Heart right ventricle (tissue), 16 donors: ENCODE data around the gene CXCR2. TPM values are rescaled to one million over a fixed set of nuclear protein-coding genes. Genes with fewer than 3 reads are reported as not detected.

Source experiments
- ATAC-seq, 8 donors: fragments of 200-7000 bp; cut with Tn5 transposase; one replicate each; pipeline ENCODE4 v1.9.1; 2020; ENCODE audit warnings: mild to moderate bottlenecking in 8 of 8, moderate library complexity in 8 of 8, moderate number of reproducible peaks in 1 of 8
- DNase-seq, 2 donors: peaks; one replicate each; pipeline ENCODE4 v3.0.0-alpha.2; 2020
- H3K27ac ChIP-seq, 10 donors: fragments of 200-600 bp; sonication (generic) in 2 of 10; one replicate each; pipeline versions ENCODE4 v1.5.0 to v1.8.0; 2020 to 2022; ENCODE audit warnings: mild to moderate bottlenecking in 3 of 10
- H3K27me3 ChIP-seq, 7 donors: fragments of 200-600 bp; one replicate each; pipeline ENCODE4 v1.8.0; 2021 to 2022; ENCODE audit warnings: mild to moderate bottlenecking in 2 of 7
- H3K36me3 ChIP-seq, 9 donors: fragments of 200-600 bp; sonication (generic) in 1 of 9; one replicate each; pipeline versions ENCODE4 v1.5.0 to v1.8.0; 2020 to 2022; ENCODE audit warnings: mild to moderate bottlenecking in 2 of 9
- H3K4me1 ChIP-seq, 9 donors: fragments of 200-600 bp; sonication (generic) in 1 of 9; one replicate each; pipeline versions ENCODE4 v1.5.0 to v1.8.0; 2020 to 2022; ENCODE audit warnings: mild to moderate bottlenecking in 4 of 9
- H3K4me3 ChIP-seq, 10 donors: fragments of 200-600 bp; sonication (generic) in 2 of 10; one replicate each; pipeline versions ENCODE4 v1.5.0 to v1.8.0; 2020 to 2022; ENCODE audit warnings: mild to moderate bottlenecking in 7 of 10, moderate library complexity in 2 of 10
- H3K9me3 ChIP-seq, 11 donors: fragments of 200-600 bp in 10 of 11; sonication (generic) in 2 of 11; one replicate each; pipeline versions ENCODE4 v1.5.0 to v1.8.0; 2013 to 2022; ENCODE audit warnings: mild to moderate bottlenecking in 2 of 11, control low read depth in 1 of 11, moderate library complexity in 1 of 11
- WGBS, 2 donors: extraction: QIAGEN DNeasy Blood & Tissue Kit; methylation state at CpG; one replicate each; pipeline ENCODE4 v1.1.7; 2013; ENCODE audit warnings: inconsistent platforms in 1 of 2; 5-methylcytosine and 5-hydroxymethylcytosine counted together
- intact Hi-C, 10 donors: fragments of 100-400 bp; cut with DNase I; formaldehyde crosslinking; loops; one replicate each; pipeline versions ENCODE4 v1.11.1 to v1.14.2; 2022
- polyA plus RNA-seq, 2 donors: library from polyadenylated mRNA; stranded (reverse); fragments of 200-250 nt; gene quantifications; one replicate each; pipeline ENCODE4 v1.2.3, GENCODE V29; 2013
- total RNA-seq, 10 donors: library from RNA; stranded (reverse); fragmentation: NEBNext Ultra II Directional in 3 of 10; extraction: Animal tissue kit (Norgen Biotek cat#: 25700) in 3 of 10; gene quantifications; one replicate each; pipeline versions ENCODE4 v1.2.1 to v1.2.4, GENCODE V29; 2021 to 2023
- TF ChIP-seq, protein P1 (sequence below), 9 donors: fragments of 200-600 bp; sonication (generic) in 2 of 9; IDR thresholded peaks; one replicate each; pipeline versions ENCODE4 v1.5.0 to v1.8.0; 2021 to 2022; ENCODE audit warnings: antibody characterized with exemption in 9 of 9, mild to moderate bottlenecking in 5 of 9, moderate library complexity in 1 of 9
- donor health status: Arrhythmogenic right ventricular cardiomyopathy.
- donor health status: ischemic (EF 13 %, LVEDD 7.1; RV severe dilation, severe dysfunction).
- donor health status: healthy with polysubstance abuse.
- donor health status: DM: no; HTN: yes; CAD: no.
- donor health status: DM: no; HTN: no; CAD: no.
- donor health status: ischemic (EF 25% LVEDD 6.9; RV normal size, moderate dysfunction).
- donor health status: ischemic (EF 25% LVEDD 5.7; RV mildly dilated, moderate dysfunction).
- donor health status: healthy.
- donor health status: DM: yes; HTN: yes; CAD: no.
- donor health status: Ischemic cardiomyopathy.
- donor health status: ischemic (EF 35%, LVEDD 5.7; RV mildly dilated, moderate dysfunction).
- donor health status: nonischemic (EF 11% LVEDD 7.7; RV severe dilation, severe dysfunction).
- donor health status: DM: yes; HTN: yes; CAD: no.
- donor health status: PGD.
- donor health status: ischemic (EF 29% LVEDD 5.4; RV normal size, mild dysfunction).
- donor health status: nonischemic (EF 23%, LVEDD 6.1; RV moderate dilation, normal function).

CXCR2 gene
- total and polyA plus RNA-seq, 12 donors: 0.07 to 2.7 (median 0.67) TPM

- peaks cover 0 to 26% (median 0%) of the 10 kb centered on the region in 7 donors for H3K27me3 ChIP-seq
- intact Hi-C loops: no loop called here
- H3K4me1 ChIP-seq: no peaks in the 10 kb centered on the region
- no peak for ATAC-seq
- no peaks in the 10 kb centered on the region for H3K36me3 ChIP-seq
- no peak for DNase-seq
- TF ChIP-seq, protein P1, sequence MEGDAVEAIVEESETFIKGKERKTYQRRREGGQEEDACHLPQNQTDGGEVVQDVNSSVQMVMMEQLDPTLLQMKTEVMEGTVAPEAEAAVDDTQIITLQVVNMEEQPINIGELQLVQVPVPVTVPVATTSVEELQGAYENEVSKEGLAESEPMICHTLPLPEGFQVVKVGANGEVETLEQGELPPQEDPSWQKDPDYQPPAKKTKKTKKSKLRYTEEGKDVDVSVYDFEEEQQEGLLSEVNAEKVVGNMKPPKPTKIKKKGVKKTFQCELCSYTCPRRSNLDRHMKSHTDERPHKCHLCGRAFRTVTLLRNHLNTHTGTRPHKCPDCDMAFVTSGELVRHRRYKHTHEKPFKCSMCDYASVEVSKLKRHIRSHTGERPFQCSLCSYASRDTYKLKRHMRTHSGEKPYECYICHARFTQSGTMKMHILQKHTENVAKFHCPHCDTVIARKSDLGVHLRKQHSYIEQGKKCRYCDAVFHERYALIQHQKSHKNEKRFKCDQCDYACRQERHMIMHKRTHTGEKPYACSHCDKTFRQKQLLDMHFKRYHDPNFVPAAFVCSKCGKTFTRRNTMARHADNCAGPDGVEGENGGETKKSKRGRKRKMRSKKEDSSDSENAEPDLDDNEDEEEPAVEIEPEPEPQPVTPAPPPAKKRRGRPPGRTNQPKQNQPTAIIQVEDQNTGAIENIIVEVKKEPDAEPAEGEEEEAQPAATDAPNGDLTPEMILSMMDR (IDR thresholded peaks at IDR 0.05): no peak
- H3K4me3 ChIP-seq: no peak overlapping the region
- peak overlapping the region in 1 of 10 donors; percentile 71 for H3K27ac ChIP-seq
- H3K9me3 ChIP-seq: no peaks in the 10 kb centered on the region
Observed at GRCh38 chr2:218146056-218146455, 20.2 kb downstream of the CXCR2 start.

GRCh38 chr2:218149098-218149497, 23.3 kb downstream of the CXCR2 start:
- H3K4me1 ChIP-seq: no peaks in the 10 kb centered on the region
- no peaks in the 10 kb centered on the region for H3K36me3 ChIP-seq
- intact Hi-C loops: no loop called here
- DNase-seq (no peak), ATAC-seq (no peak)
- TF ChIP-seq, protein P1 (IDR thresholded peaks at IDR 0.05): no peak
- no peak overlapping the region for H3K4me3 ChIP-seq
- no peaks in the 10 kb centered on the region for H3K9me3 ChIP-seq
- 38 to 44% methylated on average over 5 of the region's 5 CpGs for WGBS, 2 donors
- H3K27me3 ChIP-seq: peaks cover 0 to 24% (median 0%) of the 10 kb centered on the region in 7 donors
- peak overlapping the region in 1 of 10 donors; percentile 34 for H3K27ac ChIP-seq

DNA sequence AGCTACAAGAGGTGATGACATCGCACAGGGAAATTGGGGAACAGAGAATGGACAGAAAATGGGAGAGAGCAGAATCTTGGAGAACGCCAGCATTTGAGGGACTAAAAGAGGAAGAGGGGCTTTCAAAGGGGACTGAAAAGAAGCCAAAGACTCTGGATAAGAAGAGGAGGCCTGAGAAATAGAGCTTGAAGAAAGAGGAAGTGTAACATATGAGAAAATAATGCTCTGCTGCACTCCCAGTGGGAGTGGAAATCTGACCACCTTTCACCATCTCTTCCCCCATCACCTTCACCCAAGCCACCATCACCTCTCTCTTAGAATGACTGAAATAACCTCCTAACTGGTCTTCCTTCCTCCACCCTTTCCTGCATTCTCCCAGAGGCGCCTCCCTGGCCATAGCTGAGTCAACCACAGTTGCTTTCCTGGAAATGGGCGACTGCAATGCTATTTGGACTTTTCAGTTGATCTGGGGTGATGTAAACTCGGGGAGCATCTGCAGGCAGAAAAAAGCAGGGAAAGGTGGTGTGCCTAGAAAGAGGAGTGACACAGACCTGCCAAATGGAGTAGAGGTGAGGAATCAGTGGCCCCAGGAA, 24.1 kb downstream of the CXCR2 start:
- 79 to 80% methylated on average over 5 of the region's 5 CpGs for WGBS, 2 donors

DNA sequence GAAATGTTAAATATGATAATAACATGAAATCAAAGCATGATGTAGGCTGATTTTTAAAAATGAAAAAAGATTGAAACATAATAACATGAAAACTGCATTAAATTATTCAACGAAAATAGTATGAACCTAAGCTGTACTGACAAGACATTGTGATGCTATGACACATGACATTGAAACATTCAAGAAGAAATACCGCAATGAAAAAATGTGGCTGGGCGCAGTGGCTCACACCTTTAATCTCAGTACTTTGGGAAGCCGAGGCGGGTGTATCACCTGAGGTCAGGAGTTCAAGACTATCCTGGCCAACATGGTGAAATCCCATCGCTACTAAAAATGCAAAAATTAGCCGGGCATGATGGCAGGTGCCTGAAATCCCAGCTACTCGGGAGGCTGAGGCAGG, 26.3 kb downstream of the CXCR2 start:
- peaks cover 0 to 31% (median 0%) of the 10 kb centered on the region in 7 donors for H3K27me3 ChIP-seq
- 88 to 91% methylated on average over 8 of the region's 8 CpGs for whole genome bisulfite sequencing, 2 donors
- no peak overlapping the region for H3K4me3 ChIP-seq
- DNase-seq (no peak), ATAC-seq (no peak)
- TF ChIP-seq, protein P1 (IDR thresholded peaks at IDR 0.05): no peak
- intact Hi-C loops: no loop called here
- no peaks in the 10 kb centered on the region for H3K9me3 ChIP-seq
- no peak overlapping the region for H3K27ac ChIP-seq
- no peaks in the 10 kb centered on the region for H3K36me3 ChIP-seq
- no peaks in the 10 kb centered on the region for H3K4me1 ChIP-seq

More for the DNA sequence above, 24.1 kb downstream of the CXCR2 start:
- TF ChIP-seq, protein P1 (IDR thresholded peaks at IDR 0.05): no peak
- no peak overlapping the region for H3K4me3 ChIP-seq
- DNase-seq: no peak
- H3K27me3 ChIP-seq: peaks cover 0 to 24% (median 0%) of the 10 kb centered on the region in 7 donors
- no peak for ATAC-seq
- H3K9me3 ChIP-seq: no peaks in the 10 kb centered on the region
- intact Hi-C loops: no loop called here
- H3K27ac ChIP-seq: peak overlapping the region in 1 of 10 donors; percentile 34
- no peaks in the 10 kb centered on the region for H3K36me3 ChIP-seq
- no peaks in the 10 kb centered on the region for H3K4me1 ChIP-seq
